Nephron progenitor cell (in vitro differentiated cells): ENCODE results near the gene CHRNA10.

ENCODE experiments used
- DNase-seq: peaks from one replicate; pipeline ENCODE4 v3.0.0; 2021
- H3K27ac Mint-ChIP-seq: 2 replicates; pipeline ENCODE4 v1.8.0; 2021; ENCODE audit warnings: mild to moderate bottlenecking, moderate library complexity, mixed read lengths
- H3K27me3 Mint-ChIP-seq: 2 replicates; pipeline ENCODE4 v1.8.0; 2021; ENCODE audit warnings: mild to moderate bottlenecking, low read depth, mixed read lengths; ENCODE audit not compliant: poor library complexity
- H3K36me3 Mint-ChIP-seq: 2 replicates; pipeline ENCODE4 v1.8.0; 2021; ENCODE audit warnings: low read depth, mixed read lengths
- H3K4me1 Mint-ChIP-seq: 2 replicates; pipeline ENCODE4 v1.8.0; 2021; ENCODE audit warnings: mixed read lengths
- H3K4me3 Mint-ChIP-seq: 2 replicates; pipeline ENCODE4 v1.8.0; 2021; ENCODE audit warnings: mild to moderate bottlenecking, moderate library complexity, mixed read lengths
- H3K9me3 Mint-ChIP-seq: 2 replicates; pipeline ENCODE4 v1.8.0; 2021; ENCODE audit warnings: mild to moderate bottlenecking, moderate library complexity, mixed read lengths
- TF ChIP-seq, protein P1 (sequence below): fragments of 200-600 bp; sonication (generic); IDR thresholded peaks from 2 replicates; pipeline ENCODE4 v1.5.0; 2021; ENCODE audit warnings: antibody characterized with exemption

CHRNA10 gene

GRCh38 chr11:3671334-3672254 is at the start of gene CHRNA10:
CHRNA10 (minus strand) TSS chr11:3671384; CDS start chr11:3671312, 72 bp downstream.
- H3K4me3 Mint-ChIP-seq, result no peak within 1 kb of the TSS
- H3K27ac Mint-ChIP-seq, result peak within 1 kb of the TSS; percentile 89
- peaks cover 30% of the 10 kb centered on the region for H3K4me1 Mint-ChIP-seq
- peak; percentile 24 for DNase-seq
- no peaks in the 10 kb centered on the region for H3K27me3 Mint-ChIP-seq
- TF ChIP-seq, protein P1, sequence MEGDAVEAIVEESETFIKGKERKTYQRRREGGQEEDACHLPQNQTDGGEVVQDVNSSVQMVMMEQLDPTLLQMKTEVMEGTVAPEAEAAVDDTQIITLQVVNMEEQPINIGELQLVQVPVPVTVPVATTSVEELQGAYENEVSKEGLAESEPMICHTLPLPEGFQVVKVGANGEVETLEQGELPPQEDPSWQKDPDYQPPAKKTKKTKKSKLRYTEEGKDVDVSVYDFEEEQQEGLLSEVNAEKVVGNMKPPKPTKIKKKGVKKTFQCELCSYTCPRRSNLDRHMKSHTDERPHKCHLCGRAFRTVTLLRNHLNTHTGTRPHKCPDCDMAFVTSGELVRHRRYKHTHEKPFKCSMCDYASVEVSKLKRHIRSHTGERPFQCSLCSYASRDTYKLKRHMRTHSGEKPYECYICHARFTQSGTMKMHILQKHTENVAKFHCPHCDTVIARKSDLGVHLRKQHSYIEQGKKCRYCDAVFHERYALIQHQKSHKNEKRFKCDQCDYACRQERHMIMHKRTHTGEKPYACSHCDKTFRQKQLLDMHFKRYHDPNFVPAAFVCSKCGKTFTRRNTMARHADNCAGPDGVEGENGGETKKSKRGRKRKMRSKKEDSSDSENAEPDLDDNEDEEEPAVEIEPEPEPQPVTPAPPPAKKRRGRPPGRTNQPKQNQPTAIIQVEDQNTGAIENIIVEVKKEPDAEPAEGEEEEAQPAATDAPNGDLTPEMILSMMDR, result no peak
- H3K36me3 Mint-ChIP-seq, result peaks cover 67% of the 10 kb centered on the region
- H3K9me3 Mint-ChIP-seq, result no peaks in the 10 kb centered on the region

DNA sequence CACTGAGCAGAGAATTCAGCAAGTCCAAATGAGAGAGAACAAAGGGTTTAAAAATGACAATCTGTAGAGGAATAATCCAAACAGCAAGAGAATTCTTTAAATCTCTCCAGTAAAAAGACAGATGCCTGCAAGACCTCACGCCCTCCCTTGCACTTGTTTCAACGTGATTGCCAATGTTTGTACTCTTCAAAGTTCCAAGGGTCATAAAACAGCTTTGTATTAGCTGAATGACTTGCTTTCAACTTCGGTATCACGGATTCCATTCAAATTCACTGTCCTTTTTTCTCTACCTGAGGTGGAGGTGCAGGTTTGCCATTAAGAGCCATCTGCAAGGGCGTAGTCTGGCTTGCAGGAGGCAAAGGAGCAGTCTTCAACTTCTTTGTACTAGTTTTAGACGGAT is 41.1 kb upstream of the CHRNA10 start:
- TF ChIP-seq, protein P1, result no peak
- no peak for DNase-seq
- Mint-ChIP-seq H3K4me3 (no peak overlapping the region), H3K27me3 (no peaks in the 10 kb centered on the region), H3K36me3 (peaks cover 75% of the 10 kb centered on the region), H3K4me1 (peaks cover 13% of the 10 kb centered on the region), H3K9me3 (no peaks in the 10 kb centered on the region), H3K27ac (no peak overlapping the region)

DNA sequence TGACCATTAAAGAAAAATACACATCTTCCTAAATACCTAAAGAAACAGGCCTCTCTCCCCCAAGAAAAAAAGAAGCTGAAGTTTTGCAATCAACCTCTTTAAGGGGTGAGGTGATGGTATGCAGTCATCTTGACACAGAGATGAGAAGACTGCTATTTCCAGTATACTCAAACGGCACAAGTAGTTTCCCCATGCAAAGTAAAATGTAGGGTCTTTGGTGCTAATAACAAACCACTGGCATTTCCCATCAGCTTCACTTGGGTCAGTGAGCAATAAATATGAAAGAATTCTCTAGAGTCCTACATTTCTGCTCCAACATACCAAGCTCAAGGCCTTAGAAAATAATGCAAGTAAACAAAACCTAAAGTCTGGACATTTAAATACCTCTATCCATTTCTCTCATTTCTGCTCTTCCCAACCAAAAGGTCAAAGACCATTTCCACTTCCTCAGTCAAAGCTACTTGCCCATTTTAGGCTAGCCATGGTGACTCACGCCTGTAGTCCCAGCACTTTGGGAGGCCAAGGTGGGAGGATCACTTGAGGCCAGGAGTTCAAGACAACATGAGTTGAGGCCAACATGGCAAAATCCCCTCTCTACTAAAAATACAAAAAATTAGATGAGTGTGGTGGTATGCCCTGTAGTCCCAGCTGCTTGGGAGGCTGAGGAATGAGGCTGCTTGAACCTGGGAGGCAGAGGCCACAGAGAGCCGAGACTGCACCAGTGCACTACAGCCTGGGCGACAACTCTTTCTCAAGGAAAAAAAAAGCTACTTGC is 39.5 kb upstream of the CHRNA10 start:
- peaks cover 73% of the 10 kb centered on the region for H3K36me3 Mint-ChIP-seq
- H3K27me3 Mint-ChIP-seq, result no peaks in the 10 kb centered on the region
- H3K4me3 Mint-ChIP-seq, result no peak overlapping the region
- DNase-seq, result no peak
- H3K9me3 Mint-ChIP-seq, result no peaks in the 10 kb centered on the region
- peaks cover 13% of the 10 kb centered on the region for H3K4me1 Mint-ChIP-seq
- TF ChIP-seq, protein P1, result no peak
- H3K27ac Mint-ChIP-seq, result no peak overlapping the region

- H3K36me3 Mint-ChIP-seq, result peaks cover 73% of the 10 kb centered on the region
- H3K27ac Mint-ChIP-seq, result no peak overlapping the region
- TF ChIP-seq, protein P1, result no peak
- H3K4me3 Mint-ChIP-seq, result no peak overlapping the region
- H3K27me3 Mint-ChIP-seq, result no peaks in the 10 kb centered on the region
- no peaks in the 10 kb centered on the region for H3K9me3 Mint-ChIP-seq
- peaks cover 13% of the 10 kb centered on the region for H3K4me1 Mint-ChIP-seq
- no peak for DNase-seq
These were observed 38.8 kb upstream of the CHRNA10 start for GRCh38 chr11:3709977-3710376.

DNA sequence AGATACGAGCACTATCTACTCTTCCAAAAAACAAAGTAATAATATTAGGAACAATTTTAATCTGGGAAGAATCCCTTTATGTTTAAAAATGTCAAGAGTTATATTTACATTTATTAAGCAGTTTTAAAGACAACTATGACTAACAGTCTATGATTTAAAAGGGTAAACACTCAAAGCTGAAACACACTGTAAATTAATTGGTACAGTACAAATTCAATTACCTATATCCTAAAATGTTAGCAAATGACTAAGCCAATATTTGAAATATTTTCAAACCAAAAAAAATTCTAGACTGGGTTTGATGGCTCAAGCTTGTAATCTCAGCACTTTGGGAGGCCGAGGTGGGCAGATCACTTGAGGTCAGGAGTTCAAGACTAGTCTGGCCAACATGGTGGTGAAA is 36.0 kb upstream of the CHRNA10 start:
- no peak for DNase-seq
- Mint-ChIP-seq H3K27ac (no peak overlapping the region), H3K36me3 (peaks cover 71% of the 10 kb centered on the region), H3K9me3 (no peaks in the 10 kb centered on the region), H3K4me3 (no peak overlapping the region), H3K27me3 (no peaks in the 10 kb centered on the region), H3K4me1 (no peaks in the 10 kb centered on the region)
- TF ChIP-seq, protein P1, result no peak
